Right hindlimb (tissue), 1 donor: Measurements from ENCODE around the gene DOK6.
"Not testable (repeated sequence)": the region's sequence is repeated elsewhere in the genome, so short reads cannot be mapped to it uniquely, and the experiment has no call there.

ENCODE experiments used
- DNase-seq: peaks from one replicate; pipeline ENCODE4 v3.0.0-alpha.2; 2018

DOK6 gene

GRCh38 chr18:69830189-69830588 is 429.5 kb downstream of the DOK6 start:
- DNase-seq: no peak

- DNase-seq: not testable (repeated sequence)
Measured at GRCh38 chr18:69834980-69835379, 434.3 kb downstream of the DOK6 start.

GRCh38 chr18:69838003-69838402 is 437.3 kb downstream of the DOK6 start:
- no peak for DNase-seq

- DNase-seq: peak; percentile 21
Measured at GRCh38 chr18:69838620-69839411, 438.1 kb downstream of the DOK6 start.

- no peak for DNase-seq
Measured at GRCh38 chr18:69839497-69839896, 438.8 kb downstream of the DOK6 start.

GRCh38 chr18:69840001-69840400 is 439.3 kb downstream of the DOK6 start:
- peak; percentile 27 for DNase-seq

- DNase-seq: no peak
Measured at GRCh38 chr18:69840445-69840844, 439.8 kb downstream of the DOK6 start.

GRCh38 chr18:69841117-69841516 is 440.4 kb downstream of the DOK6 start:
- DNase-seq: peak; percentile 23

- no peak for DNase-seq
Measured at GRCh38 chr18:69843015-69843414, 442.3 kb downstream of the DOK6 start.

- DNase-seq: no peak
Measured at GRCh38 chr18:69844656-69845055, 444.0 kb downstream of the DOK6 start.

GRCh38 chr18:69845593-69846506 is 445.2 kb downstream of the DOK6 start:
- no peak for DNase-seq

GRCh38 chr18:69853051-69853450 is 452.4 kb downstream of the DOK6 start:
- DNase-seq: no peak

GRCh38 chr18:69854455-69854854 is 453.8 kb downstream of the DOK6 start:
- DNase-seq: no peak

- DNase-seq: no peak
Measured at GRCh38 chr18:69858897-69859296, 458.2 kb downstream of the DOK6 start.

- not testable (repeated sequence) for DNase-seq
Measured at GRCh38 chr18:69864802-69865201, 464.1 kb downstream of the DOK6 start.

GRCh38 chr18:69865776-69866175 is 465.1 kb downstream of the DOK6 start:
- no peak for DNase-seq

GRCh38 chr18:69866212-69866611 is 465.5 kb downstream of the DOK6 start:
- DNase-seq: no peak

- DNase-seq: no peak
Measured at GRCh38 chr18:69870736-69871135, 470.0 kb downstream of the DOK6 start.

GRCh38 chr18:69871363-69871762 is 470.7 kb downstream of the DOK6 start:
- no peak for DNase-seq

GRCh38 chr18:69872661-69873060 is 472.0 kb downstream of the DOK6 start:
- no peak for DNase-seq

- DNase-seq: no peak
Measured at GRCh38 chr18:69874058-69874457, 473.4 kb downstream of the DOK6 start.

- no peak for DNase-seq
Measured at GRCh38 chr18:69876490-69876889, 475.8 kb downstream of the DOK6 start.

- no peak for DNase-seq
Measured at GRCh38 chr18:69878213-69878933, 477.7 kb downstream of the DOK6 start.
